ENCODE results near the gene MRPL46.

GRCh38 chr15:88449581-88449980 is 17.6 kb downstream of the MRPL46 start:
- TF ChIP-seq CTCF (IDR thresholded peaks at IDR 0.05), result no peak
- no peak for TF ChIP-seq POLR2A (IDR thresholded peaks at IDR 0.05)
